HCT116 (cell line): Measurements from ENCODE around the gene ADM5. TPM values are rescaled to one million over a fixed set of nuclear protein-coding genes. Genes with fewer than 3 reads are reported as not detected.

Source experiments
- ATAC-seq: fragments of 200-7000 bp; cut with Tn5 transposase; 2 replicates; pipeline ENCODE4 v1.9.1; 2020; ENCODE audit warnings: mild to moderate bottlenecking, moderate library complexity
- BruUV-seq: library from RNA; stranded (reverse); fragments of 400-500 nt; replicated peaks from 2 replicates; lab custom pipeline; 2021; lab: Mats Ljungman, UMichigan
- CTCF ChIA-PET: fragments of 300-600 bp; sonication (Branson Sonifier 250); formaldehyde crosslinking; loops from one replicate; lab custom pipeline; 2021; ENCODE audit warnings: antibody characterized with exemption; lab: Charles Lee
- POLR2A ChIA-PET: fragments of 300-600, 350-600 bp; sonication (Branson Sonifier 250); formaldehyde crosslinking; loops from one replicate; lab custom pipeline; 2021; ENCODE audit warnings: antibody characterized with exemption; lab: Charles Lee
- RAD21 ChIA-PET, 2 experiments: fragments of 300-600 bp; sonication (Branson Sonifier 250); formaldehyde crosslinking; loops; one replicate each; lab custom pipeline; 2023; ENCODE audit warnings: low total read pairs in 2 of 2; ENCODE audit not compliant: uncharacterized antibody in 2 of 2, unreplicated experiment in 2 of 2, low non-redundant PET in 1 of 2; lab: Charles Lee
- DNase-seq: peaks from one replicate; pipeline ENCODE4 v3.0.0-alpha.2; 2010; ENCODE audit warnings: low read depth, low spot score
- H2AFZ ChIP-seq: fragments of 200-600 bp; shearing (Covaris generic), sonication (generic); 2 replicates; pipeline ENCODE4 v1.6.1; 2017; ENCODE audit warnings: low read depth, mixed run types, mixed read lengths, antibody characterized with exemption, low read length; ENCODE audit not compliant: poor library complexity, severe bottlenecking
- H3K27ac ChIP-seq: 2 replicates; pipeline ENCODE4 v1.5.1; 2012; ENCODE audit warnings: low read depth, low read length
- H3K27me3 ChIP-seq: fragments of 200-600 bp; sonication (generic); 2 replicates; pipeline ENCODE4 v1.6.1; 2016; ENCODE audit warnings: mixed run types, low read length, mixed read lengths; ENCODE audit not compliant: insufficient read depth
- H3K36me3 ChIP-seq, 2 experiments: fragments of 200-500 bp in 1 of 2; fragments of 200-600 bp in 1 of 2; sonication (Bioruptor generic) in 1 of 2; sonication (generic) in 1 of 2; 2 replicates each; pipeline versions ENCODE4 v1.5.1 to v1.6.1; 2014 to 2016; ENCODE audit warnings: low read length in 2 of 2, inconsistent platforms in 1 of 2, mixed read lengths in 1 of 2, mixed run types in 1 of 2; ENCODE audit not compliant: insufficient read depth in 2 of 2, control insufficient read depth in 1 of 2
- H3K4me1 ChIP-seq, 2 experiments: fragments of 200-600 bp in 1 of 2; sonication (generic) in 1 of 2; 2 replicates each; pipeline versions ENCODE4 v1.5.1 to v1.6.1; 2012 to 2017; ENCODE audit warnings: low read length in 2 of 2, inconsistent platforms in 1 of 2, mild to moderate bottlenecking in 1 of 2, mixed read lengths in 1 of 2, mixed run types in 1 of 2, moderate library complexity in 1 of 2; ENCODE audit not compliant: insufficient read depth in 2 of 2, control insufficient read depth in 1 of 2
- H3K4me2 ChIP-seq: fragments of 200-600 bp; sonication (generic); 2 replicates; pipeline ENCODE4 v1.6.1; 2017; ENCODE audit warnings: mixed run types, low read length, mixed read lengths
- H3K4me3 ChIP-seq, 2 experiments: fragments of 200-600 bp in 1 of 2; sonication (generic) in 1 of 2; replicated peaks in 1 of 2; 2 replicates each; pipeline ENCODE4 v1.5.1; 2011 to 2016; ENCODE audit warnings: low read length in 2 of 2, control low read depth in 1 of 2, low read depth in 1 of 2, mild to moderate bottlenecking in 1 of 2, mixed read lengths in 1 of 2, mixed run types in 1 of 2
- H3K79me2 ChIP-seq: fragments of 200-600 bp; sonication (generic); 2 replicates; pipeline ENCODE4 v1.6.1; 2017; ENCODE audit warnings: mild to moderate bottlenecking, mixed run types, low read length, moderate library complexity, mixed read lengths; ENCODE audit not compliant: insufficient read depth
- H3K9ac ChIP-seq: fragments of 200-600 bp; sonication (generic); 2 replicates; pipeline ENCODE4 v1.6.1; 2016; ENCODE audit warnings: low read length, mixed read lengths
- H3K9me2 ChIP-seq: fragments of 200-600 bp; sonication (generic), shearing (Covaris generic); 2 replicates; pipeline ENCODE4 v1.6.1; 2017; ENCODE audit warnings: mixed run types, mild to moderate bottlenecking, moderate library complexity; ENCODE audit not compliant: insufficient read depth
- H3K9me3 ChIP-seq, 2 experiments: fragments of 200-500 bp in 1 of 2; fragments of 200-600 bp in 1 of 2; sonication (Bioruptor generic) in 1 of 2; sonication (generic) in 1 of 2; 2 replicates each; pipeline ENCODE4 v1.6.1; 2014 to 2017; ENCODE audit warnings: low read length in 2 of 2, mixed read lengths in 2 of 2, inconsistent platforms in 1 of 2, low read depth in 1 of 2, mild to moderate bottlenecking in 1 of 2, mixed run types in 1 of 2, moderate library complexity in 1 of 2; ENCODE audit not compliant: control insufficient read depth in 1 of 2, insufficient read depth in 1 of 2
- H4K20me1 ChIP-seq: fragments of 200-600 bp; sonication (generic), shearing (Covaris generic); 2 replicates; pipeline ENCODE4 v1.6.1; 2017; ENCODE audit warnings: mixed run types, mild to moderate bottlenecking, moderate library complexity; ENCODE audit not compliant: insufficient read depth
- CEBPB ChIP-seq: IDR thresholded peaks from 2 replicates; pipeline ENCODE4 v1.6.1; 2012; ENCODE audit warnings: low read depth
- EGR1 ChIP-seq: IDR thresholded peaks from 2 replicates; pipeline ENCODE4 v1.6.1; 2012; ENCODE audit warnings: low read depth
- FOSL1 ChIP-seq: IDR thresholded peaks from 2 replicates; pipeline ENCODE4 v1.6.1; 2012; ENCODE audit warnings: low read depth
- JUND ChIP-seq: IDR thresholded peaks from 2 replicates; pipeline ENCODE4 v1.6.1; 2012
- TCF7L2 ChIP-seq: IDR thresholded peaks from 2 replicates; pipeline ENCODE4 v1.7.0; 2011; ENCODE audit warnings: borderline replicate concordance, inconsistent platforms; ENCODE audit not compliant: insufficient read depth, insufficient read length; ENCODE audit errors: extremely low read depth
- YY1 ChIP-seq: IDR thresholded peaks from 2 replicates; pipeline ENCODE4 v1.6.1; 2011; ENCODE audit warnings: low read length, low read depth, moderate library complexity, mild to moderate bottlenecking; ENCODE audit not compliant: insufficient replicate concordance; ENCODE audit errors: extremely low read depth
- ZNF274 ChIP-seq: fragments of 200-500 bp; sonication (Bioruptor generic); IDR thresholded peaks from 2 replicates; pipeline ENCODE4 v1.6.1; 2014; ENCODE audit warnings: mild to moderate bottlenecking, low read depth, low read length, inconsistent platforms
- intact Hi-C: fragments of 100-400 bp; cut with micrococcal nuclease; formaldehyde crosslinking; loops from 2 replicates; pipeline ENCODE4 v1.10.0; 2022
- total RNA-seq: library from RNA; stranded (reverse); gene quantifications from one replicate; pipeline ENCODE4 v1.2.1, GENCODE V29; 2021; ENCODE audit not compliant: unreplicated experiment
- TF ChIP-seq, protein P1 (sequence below): IDR thresholded peaks from 2 replicates; pipeline ENCODE4 v1.6.1; 2011; ENCODE audit warnings: mild to moderate bottlenecking, low read length, moderate library complexity; ENCODE audit not compliant: insufficient replicate concordance; ENCODE audit errors: extremely low read depth
- TF ChIP-seq, protein P2 (sequence below): IDR thresholded peaks from 2 replicates; pipeline ENCODE4 v1.6.1; 2012; ENCODE audit warnings: low read depth

The ADM5 gene
- total RNA-seq, 1 experiment from 2014 or later, result 12.1 TPM

DNA sequence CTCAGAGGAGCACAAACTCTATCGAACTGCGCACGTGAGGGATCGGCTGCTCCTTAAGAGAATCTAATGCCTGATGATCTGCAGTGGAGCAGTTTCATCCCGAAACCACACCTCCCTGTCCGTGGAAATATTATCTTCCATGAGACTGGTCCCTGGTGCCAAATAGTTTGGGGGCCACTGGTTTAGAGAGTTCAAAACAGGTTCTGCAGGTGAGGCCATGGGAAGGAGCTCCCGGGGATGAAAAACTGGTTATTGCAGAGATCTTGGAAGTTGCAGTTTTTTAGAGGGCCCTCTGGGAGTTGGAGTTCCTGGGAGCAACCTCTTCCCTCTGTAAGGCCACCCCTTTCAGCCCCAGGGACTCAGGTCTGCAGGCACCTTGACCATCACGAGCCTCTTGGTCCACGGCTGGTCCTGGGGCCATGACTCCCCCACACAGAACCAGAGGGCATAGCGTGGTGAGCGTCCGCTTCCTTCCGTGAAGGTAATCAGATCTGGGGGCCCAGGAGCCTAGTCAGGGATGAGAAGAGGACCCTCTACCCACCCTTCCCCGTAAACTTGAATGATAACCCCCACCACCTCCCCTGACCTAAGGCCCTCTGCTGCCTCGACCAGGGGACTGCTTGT lies 28.9 kb upstream of the ADM5 start:
- ChIA-PET POLR2A (interaction anchor here (1.8 to 2.8 kb wide), 2 partner anchors 20 kb away, joined by 8 read pairs; partner anchors contain the start of genes RRAS and SCAF1), CTCF (no interaction called here), RAD21 (no interaction called here)
- Histone ChIP-seq H3K36me3 (peaks cover 12 to 56% of the 10 kb centered on the region in 2 experiments; a peak in 3 of 4 replicates), H2AFZ (no peak overlapping the region), H3K9ac (no peak overlapping the region), H3K4me3 (no peak overlapping the region), H3K27me3 (no peaks in the 10 kb centered on the region), H3K4me2 (no peak overlapping the region), H3K79me2 (peaks cover 23% of the 10 kb centered on the region; the same call in 1 of the 2 replicates), H3K9me2 (no peaks in the 10 kb centered on the region), H3K4me1 (peaks cover 0 to 11% of the 10 kb centered on the region in 2 experiments; a peak in 3 of 4 replicates), H3K9me3 (no peaks in the 10 kb centered on the region), H3K27ac (no peak overlapping the region), H4K20me1 (no peaks in the 10 kb centered on the region)
- TF ChIP-seq CEBPB (no peak), YY1 (no peak), ZNF274 (no peak)
- ATAC-seq, result no peak
- no peak for DNase-seq
- intact Hi-C loops, result no loop called here
- no TSS peak for BruUV-seq

DNA sequence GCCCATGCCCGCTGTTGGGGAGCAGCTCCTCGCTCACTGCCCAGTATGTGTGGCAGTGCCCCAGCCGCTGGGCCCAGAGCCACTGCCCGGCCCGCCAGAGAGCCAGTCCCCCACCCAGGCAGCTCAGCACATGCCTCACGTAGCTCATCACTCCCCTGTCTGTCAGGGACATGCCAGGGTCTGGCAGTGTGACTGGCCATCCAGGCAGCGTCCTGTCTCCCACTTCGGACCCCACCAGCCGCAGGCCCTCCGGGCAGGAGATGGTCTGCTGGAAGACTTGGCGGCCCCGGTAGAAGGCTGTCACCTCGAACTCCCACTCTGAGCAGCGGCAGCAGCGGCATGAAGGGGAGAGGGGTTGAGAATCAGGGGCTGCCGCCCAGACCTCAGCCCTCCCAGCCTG lies 27.4 kb upstream of the ADM5 start:
- Histone ChIP-seq H3K36me3 (peaks cover 12 to 48% of the 10 kb centered on the region in 2 experiments; a peak in 3 of 4 replicates), H3K9me2 (no peaks in the 10 kb centered on the region), H3K9ac (no peak overlapping the region), H3K4me2 (no peak overlapping the region), H4K20me1 (no peaks in the 10 kb centered on the region), H3K4me3 (no peak overlapping the region), H3K27ac (no peak overlapping the region; the same call in 1 of the 2 replicates), H2AFZ (no peak overlapping the region), H3K27me3 (no peaks in the 10 kb centered on the region), H3K9me3 (no peaks in the 10 kb centered on the region), H3K4me1 (peaks cover 2 to 17% of the 10 kb centered on the region in 2 experiments; a peak in 3 of 4 replicates), H3K79me2 (peaks cover 38% of the 10 kb centered on the region)
- ChIA-PET POLR2A (interaction anchor here (1.0 to 1.8 kb wide), 2 partner anchors 15 to 21 kb away, joined by 3 to 8 read pairs; partner anchors contain the start of genes PRMT1, RRAS and SCAF1), RAD21 (no interaction called here), CTCF (no interaction called here)
- no peak for DNase-seq
- TF ChIP-seq CEBPB, result no peak
- no peak for TF ChIP-seq JUND
- TF ChIP-seq, protein P1, sequence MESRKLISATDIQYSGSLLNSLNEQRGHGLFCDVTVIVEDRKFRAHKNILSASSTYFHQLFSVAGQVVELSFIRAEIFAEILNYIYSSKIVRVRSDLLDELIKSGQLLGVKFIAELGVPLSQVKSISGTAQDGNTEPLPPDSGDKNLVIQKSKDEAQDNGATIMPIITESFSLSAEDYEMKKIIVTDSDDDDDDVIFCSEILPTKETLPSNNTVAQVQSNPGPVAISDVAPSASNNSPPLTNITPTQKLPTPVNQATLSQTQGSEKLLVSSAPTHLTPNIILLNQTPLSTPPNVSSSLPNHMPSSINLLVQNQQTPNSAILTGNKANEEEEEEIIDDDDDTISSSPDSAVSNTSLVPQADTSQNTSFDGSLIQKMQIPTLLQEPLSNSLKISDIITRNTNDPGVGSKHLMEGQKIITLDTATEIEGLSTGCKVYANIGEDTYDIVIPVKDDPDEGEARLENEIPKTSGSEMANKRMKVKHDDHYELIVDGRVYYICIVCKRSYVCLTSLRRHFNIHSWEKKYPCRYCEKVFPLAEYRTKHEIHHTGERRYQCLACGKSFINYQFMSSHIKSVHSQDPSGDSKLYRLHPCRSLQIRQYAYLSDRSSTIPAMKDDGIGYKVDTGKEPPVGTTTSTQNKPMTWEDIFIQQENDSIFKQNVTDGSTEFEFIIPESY, result no peak
- TF ChIP-seq FOSL1, result no peak
- TF ChIP-seq, protein P2, sequence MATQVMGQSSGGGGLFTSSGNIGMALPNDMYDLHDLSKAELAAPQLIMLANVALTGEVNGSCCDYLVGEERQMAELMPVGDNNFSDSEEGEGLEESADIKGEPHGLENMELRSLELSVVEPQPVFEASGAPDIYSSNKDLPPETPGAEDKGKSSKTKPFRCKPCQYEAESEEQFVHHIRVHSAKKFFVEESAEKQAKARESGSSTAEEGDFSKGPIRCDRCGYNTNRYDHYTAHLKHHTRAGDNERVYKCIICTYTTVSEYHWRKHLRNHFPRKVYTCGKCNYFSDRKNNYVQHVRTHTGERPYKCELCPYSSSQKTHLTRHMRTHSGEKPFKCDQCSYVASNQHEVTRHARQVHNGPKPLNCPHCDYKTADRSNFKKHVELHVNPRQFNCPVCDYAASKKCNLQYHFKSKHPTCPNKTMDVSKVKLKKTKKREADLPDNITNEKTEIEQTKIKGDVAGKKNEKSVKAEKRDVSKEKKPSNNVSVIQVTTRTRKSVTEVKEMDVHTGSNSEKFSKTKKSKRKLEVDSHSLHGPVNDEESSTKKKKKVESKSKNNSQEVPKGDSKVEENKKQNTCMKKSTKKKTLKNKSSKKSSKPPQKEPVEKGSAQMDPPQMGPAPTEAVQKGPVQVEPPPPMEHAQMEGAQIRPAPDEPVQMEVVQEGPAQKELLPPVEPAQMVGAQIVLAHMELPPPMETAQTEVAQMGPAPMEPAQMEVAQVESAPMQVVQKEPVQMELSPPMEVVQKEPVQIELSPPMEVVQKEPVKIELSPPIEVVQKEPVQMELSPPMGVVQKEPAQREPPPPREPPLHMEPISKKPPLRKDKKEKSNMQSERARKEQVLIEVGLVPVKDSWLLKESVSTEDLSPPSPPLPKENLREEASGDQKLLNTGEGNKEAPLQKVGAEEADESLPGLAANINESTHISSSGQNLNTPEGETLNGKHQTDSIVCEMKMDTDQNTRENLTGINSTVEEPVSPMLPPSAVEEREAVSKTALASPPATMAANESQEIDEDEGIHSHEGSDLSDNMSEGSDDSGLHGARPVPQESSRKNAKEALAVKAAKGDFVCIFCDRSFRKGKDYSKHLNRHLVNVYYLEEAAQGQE, result no peak
- no peak for TF ChIP-seq EGR1
- TF ChIP-seq YY1, result no peak
- no peak for TF ChIP-seq TCF7L2
- BruUV-seq, result TSS peak; percentile 24
- no peak for ATAC-seq
- intact Hi-C loops, result no loop called here
